Gastroesophageal sphincter (tissue), 3 donors: ENCODE results near the gene VDR.

ENCODE experiments used
- POLR2A ChIP-seq, 2 donors: fragments of 450-650 bp; IDR thresholded peaks; one replicate each; pipeline ENCODE4 v1.6.1; 2017; ENCODE audit warnings: antibody characterized with exemption in 2 of 2, mild to moderate bottlenecking in 2 of 2, moderate library complexity in 1 of 2
- TF ChIP-seq, protein P1 (sequence below), 4 experiments: fragments of 200-600 bp in 2 of 4; fragments of 450-650 bp in 2 of 4; sonication (generic) in 1 of 4; IDR thresholded peaks; one replicate each; pipeline ENCODE4 v1.5.1; 2017 to 2019; ENCODE audit warnings: antibody characterized with exemption in 4 of 4, mild to moderate bottlenecking in 2 of 4, moderate library complexity in 2 of 4

DNA sequence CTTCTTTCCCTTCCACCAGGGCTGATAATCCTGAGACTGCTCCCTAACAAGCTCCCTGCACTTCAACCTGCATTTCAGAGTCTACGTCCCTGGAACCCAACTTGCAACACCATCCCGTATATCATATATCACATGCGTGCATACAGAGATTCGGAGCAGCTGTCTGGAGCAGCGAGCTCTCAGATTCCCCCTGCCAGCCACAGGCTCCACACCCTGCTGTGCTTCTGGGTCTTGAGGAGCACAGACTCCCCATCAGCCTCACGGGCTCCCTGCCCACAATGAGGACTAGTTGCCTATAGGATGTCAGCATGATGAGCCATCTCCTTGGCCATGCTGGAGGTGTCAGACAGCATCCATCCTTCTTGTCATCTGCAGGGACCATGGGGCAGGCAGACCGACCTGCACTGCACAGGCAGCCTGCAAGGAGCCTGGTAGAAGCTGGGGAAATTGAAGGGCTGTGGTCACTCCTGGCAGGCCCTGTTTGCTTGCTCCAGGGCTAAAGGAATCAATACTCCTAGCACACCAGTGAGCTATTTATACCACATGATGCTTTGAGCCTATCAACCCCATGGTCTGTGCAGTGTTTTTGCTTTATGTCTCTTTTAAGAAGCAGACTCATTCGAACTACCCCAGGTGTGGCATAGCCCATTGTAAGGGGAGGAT lies 65.4 kb downstream of the VDR start:
- TF ChIP-seq, protein P1, sequence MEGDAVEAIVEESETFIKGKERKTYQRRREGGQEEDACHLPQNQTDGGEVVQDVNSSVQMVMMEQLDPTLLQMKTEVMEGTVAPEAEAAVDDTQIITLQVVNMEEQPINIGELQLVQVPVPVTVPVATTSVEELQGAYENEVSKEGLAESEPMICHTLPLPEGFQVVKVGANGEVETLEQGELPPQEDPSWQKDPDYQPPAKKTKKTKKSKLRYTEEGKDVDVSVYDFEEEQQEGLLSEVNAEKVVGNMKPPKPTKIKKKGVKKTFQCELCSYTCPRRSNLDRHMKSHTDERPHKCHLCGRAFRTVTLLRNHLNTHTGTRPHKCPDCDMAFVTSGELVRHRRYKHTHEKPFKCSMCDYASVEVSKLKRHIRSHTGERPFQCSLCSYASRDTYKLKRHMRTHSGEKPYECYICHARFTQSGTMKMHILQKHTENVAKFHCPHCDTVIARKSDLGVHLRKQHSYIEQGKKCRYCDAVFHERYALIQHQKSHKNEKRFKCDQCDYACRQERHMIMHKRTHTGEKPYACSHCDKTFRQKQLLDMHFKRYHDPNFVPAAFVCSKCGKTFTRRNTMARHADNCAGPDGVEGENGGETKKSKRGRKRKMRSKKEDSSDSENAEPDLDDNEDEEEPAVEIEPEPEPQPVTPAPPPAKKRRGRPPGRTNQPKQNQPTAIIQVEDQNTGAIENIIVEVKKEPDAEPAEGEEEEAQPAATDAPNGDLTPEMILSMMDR (IDR thresholded peaks at IDR 0.05) = no peak
- no peak for TF ChIP-seq POLR2A (IDR thresholded peaks at IDR 0.05)
